MV-4-11 (cell line): ENCODE measurements around the gene ZNF624.
"Not testable (repeated sequence)": the region's sequence is repeated elsewhere in the genome, so short reads cannot be mapped to it uniquely, and the experiment has no call there.

Experiments used
- DNase-seq: peaks from one replicate; lab custom pipeline; 2025; lab: John Stamatoyannopoulos, UW

Gene ZNF624

GRCh38 chr17:16653367-16654041 lies at the start of gene ZNF624:
Gene ZNF624, minus strand, starts transcription at chr17:16653850.
- DNase-seq, result peak; percentile 73

DNA sequence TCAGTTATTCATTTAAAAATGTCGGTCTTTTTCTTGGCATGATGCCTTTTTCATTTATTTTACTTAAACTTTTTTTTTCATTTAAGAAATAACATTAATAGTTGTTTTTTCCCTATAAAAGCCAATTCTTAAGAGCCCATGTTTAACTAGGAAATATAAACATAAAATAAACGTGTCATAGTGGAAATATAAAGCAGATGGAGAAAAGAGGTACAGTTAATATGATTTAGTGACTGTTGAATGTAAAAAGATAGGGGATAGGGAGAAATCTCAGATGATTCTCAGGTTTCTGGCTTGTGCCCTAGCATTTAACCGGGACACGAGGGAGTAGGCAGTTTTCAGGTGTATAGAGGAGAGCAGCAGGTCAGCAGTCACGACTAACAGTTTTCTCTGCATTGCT lies 44.0 kb upstream of the ZNF624 start:
- not testable (repeated sequence) for DNase-seq

DNA sequence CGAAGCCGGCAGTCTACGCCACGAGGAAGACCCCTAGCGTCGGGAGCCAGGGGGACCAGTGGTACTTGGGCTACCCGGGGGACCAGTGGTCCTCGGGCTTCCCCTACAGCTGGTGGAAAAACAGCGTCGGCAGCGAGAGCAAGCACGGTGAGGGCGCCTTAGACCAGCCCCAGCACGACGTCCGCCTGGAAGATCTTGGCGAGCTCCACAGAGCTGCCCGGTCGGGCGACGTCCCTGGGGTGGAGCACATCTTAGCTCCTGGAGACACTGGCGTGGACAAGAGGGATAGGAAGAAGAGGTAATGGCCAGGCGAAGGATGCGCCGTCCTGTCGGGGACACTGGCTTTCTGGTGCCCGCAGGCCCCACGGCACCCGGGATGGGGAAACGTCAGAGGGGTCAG lies 36.8 kb upstream of the ZNF624 start:
- DNase-seq, result not testable (repeated sequence)

DNA sequence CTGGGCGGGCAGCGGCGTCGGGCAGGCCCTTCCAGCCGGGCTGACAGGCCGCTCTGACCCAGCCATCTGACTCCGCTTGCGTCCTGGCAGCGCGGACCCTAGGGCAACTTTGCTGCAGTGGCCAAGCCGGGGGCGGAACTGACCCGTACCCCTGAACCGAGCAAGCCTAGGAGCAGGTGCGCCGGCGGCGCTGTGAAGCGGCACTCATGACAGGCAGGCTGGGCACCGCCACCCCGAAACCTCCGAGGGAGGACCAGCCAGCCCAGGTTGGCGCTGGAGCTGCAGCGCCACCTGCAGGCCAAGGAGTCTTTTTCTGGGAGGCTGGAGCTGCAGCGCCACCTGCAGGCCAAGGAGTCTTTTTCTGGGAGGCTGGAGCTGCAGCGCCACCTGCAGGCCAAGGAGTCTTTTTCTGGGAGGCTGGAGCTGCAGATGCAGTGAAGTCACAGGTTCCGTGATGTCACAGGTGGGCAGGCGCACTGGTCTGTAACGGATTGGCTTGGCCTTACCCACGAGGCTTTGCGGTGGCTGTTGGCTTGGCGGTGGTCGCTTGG lies 36.2 kb upstream of the ZNF624 start, which contains the start of gene CCDC144A:
Gene CCDC144A, plus strand, starts transcription at position 511 of the 551 bp plus-strand sequence. CDS start 160 bp downstream, outside the sequence.
- DNase-seq, result not testable (repeated sequence)

DNA sequence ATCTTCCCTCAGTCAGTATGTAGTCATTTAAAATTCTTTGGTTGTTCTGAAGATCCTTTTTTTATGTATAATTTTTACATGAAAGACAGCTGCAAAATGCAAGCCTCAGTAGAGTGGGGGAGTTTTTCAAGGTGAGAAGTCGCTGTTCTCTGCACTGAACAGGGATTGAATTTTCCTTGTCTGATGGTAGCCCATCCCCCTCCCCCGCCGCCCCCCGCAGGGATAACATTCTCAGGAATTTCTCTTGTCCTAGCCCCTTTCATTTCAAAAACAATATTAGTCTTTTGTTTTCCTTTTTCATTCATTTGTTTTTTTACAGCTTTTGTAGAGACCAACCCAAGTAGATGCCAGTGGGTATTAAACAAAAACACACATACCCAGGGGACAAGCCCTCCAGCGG lies 33.5 kb upstream of the ZNF624 start:
- not testable (repeated sequence) for DNase-seq

DNA sequence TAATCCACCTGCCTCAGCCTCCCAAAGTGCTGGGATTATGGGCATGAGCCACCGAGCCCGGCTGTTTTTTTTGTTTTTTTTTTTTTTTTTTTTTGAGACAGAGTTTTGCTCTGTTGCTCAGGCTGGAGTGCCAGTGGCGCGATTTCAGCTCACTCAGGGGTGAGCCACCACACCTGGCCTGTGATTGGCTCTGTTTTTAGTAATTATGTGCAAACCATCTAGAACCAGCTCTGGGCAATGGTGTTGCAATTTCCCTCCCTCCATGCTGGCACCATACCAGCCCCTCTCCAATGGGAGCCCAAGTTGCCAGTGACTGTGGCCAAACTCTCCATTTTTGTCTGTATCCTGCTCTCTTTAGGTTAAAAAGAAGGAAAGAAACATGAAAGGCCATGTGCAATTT lies 32.4 kb upstream of the ZNF624 start:
- DNase-seq, result not testable (repeated sequence)

GRCh38 chr17:16683290-16684138 lies 29.9 kb upstream of the ZNF624 start:
- not testable (repeated sequence) for DNase-seq

DNA sequence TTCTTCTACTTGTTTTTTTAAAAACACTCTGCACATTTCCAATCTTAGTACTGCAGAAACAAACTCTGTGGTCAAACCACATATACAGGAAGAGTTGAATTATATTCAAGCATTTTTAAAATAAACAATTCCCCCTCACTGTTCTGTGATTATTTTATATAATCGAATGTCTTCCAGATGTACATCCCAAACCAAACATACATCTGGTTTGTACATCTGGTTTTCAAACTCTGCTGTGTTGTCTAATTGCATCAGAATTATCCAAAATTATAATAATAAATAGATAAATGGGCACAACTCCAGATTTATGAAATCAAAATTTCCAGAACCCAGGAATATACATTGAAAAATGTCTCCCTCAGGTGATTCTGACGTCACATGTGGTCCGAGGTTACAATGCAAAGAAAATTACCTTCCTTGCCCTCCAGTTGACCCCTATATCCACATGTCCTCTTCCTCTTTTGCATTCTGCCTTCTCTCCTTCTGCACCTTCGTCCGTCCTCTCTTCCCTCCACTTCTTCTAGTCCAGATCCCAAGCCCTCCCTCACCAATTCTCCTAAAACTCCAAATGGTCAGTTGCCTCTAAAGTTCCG lies 23.1 kb upstream of the ZNF624 start:
- no peak for DNase-seq

DNA sequence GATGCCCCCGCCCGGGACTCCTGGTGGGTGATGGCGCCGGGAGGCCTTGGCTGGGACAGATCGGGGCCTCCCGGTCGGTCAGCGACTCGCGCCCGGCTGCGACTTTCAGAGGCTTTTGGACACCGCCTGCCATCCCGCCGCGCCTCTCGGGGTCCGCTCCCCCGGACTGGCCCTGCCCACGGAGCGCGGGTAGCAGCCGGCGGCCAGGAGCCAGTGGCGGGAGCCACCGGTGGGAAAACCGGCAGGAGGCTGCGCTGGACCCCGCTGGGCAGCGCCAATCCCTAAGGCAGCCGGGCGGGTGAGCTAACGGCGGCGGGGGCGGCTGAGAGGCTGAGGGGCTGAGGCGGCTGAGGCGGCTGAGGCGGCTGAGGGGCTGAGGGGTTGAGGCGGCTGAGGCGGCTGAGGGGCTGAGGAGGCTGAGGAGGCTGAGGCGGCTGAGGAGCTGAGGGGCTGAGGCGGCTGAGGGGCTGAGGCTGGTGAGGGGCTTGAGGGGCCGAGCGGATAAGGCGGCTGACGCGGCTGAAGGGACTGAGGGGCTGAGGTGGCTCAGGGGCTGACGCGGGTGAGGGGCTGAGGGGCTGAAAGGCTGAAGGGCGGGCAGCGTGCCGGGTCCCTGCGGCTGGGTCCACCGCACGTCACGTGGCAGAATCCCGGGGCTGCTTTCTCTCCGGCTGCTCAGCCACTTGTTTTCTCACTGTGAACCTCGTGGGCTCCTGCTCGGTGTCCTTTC lies 13.4 kb upstream of the ZNF624 start:
- DNase-seq, result not testable (repeated sequence)

- not testable (repeated sequence) for DNase-seq
Observed at GRCh38 chr17:16666553-16666906, 12.9 kb upstream of the ZNF624 start.

- DNase-seq, result no peak
Observed at GRCh38 chr17:16662936-16663335, 9.3 kb upstream of the ZNF624 start.

- DNase-seq, result no peak
Observed at GRCh38 chr17:16661217-16661616, 7.6 kb upstream of the ZNF624 start.

- DNase-seq, result no peak
Observed at GRCh38 chr17:16652847-16653366, 743 bp downstream of the ZNF624 start.

- DNase-seq, result no peak
Observed at GRCh38 chr17:16652252-16652651, 1.4 kb downstream of the ZNF624 start.

GRCh38 chr17:16649585-16649984 lies 4.1 kb downstream of the ZNF624 start:
- DNase-seq, result no peak

DNA sequence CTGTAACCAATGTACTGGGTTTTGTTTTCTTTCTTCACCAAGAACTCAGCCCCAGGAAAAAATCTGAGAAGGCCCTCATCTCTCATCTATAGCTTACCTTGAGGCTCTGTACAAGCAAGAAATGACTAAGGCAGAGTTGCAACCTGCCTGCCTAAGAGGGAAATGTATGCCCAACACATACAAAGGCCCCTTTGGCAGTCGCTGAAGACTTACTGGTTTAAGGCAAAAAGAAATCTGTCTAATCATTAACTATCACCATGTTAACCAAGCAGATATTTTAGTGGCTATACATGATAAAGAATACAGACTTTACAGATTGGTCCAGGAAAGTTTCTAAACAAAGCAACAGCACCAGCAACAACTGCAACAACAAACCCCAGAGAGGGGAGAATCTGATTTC lies 14.2 kb downstream of the ZNF624 start:
- DNase-seq, result no peak

DNA sequence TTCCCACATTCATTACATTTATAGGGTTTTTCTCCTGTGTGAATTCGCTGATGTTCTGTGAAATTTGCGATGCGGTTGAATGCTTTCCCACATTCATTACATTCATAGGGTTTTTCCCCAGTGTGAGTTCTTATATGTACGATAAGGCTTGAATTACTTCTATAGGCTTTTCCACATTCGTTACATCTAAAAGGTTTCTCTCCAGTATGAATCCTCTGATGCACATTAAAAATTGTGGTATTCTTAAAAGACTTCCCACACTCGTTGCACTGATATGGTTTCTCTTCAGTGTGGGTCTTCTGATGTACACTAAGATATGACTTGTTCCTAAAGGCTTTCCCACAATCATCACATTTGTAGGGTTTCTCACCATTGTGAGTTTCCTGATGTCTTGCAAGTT lies 30.4 kb downstream of the ZNF624 start:
- DNase-seq, result no peak

DNA sequence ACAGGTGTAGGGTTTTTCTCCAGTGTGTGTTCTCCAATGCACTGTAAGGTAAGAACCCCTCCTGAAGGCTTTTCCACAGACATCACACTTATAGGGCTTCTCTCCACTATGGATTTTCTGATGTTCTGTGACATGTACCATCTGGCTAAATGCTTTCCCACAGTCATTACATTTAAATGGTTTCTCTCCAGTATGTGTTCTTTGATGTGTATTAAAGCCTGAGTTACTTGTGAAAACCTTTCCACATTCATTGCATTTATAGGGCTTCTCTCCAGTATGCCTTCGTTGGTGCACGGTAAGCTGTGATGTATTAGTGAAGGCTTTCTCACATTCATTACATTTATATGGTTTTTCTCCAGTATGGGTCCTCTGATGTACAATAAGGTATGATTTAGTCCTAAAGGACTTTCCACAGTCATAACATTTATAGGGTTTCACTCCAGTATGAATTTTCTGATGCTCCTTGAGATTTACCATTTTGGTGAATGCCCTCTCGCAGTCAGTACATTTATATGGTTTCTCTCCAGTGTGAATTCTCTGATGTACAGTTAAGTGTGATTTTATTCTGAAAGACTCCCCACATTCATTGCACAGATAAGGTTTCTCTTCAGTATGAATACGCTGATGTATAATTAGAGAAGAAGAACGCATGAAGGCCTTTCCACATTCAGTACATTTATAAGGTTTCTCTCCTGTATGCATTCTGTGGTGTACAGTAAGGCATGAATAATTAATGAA lies 30.9 kb downstream of the ZNF624 start:
- DNase-seq, result no peak

DNA sequence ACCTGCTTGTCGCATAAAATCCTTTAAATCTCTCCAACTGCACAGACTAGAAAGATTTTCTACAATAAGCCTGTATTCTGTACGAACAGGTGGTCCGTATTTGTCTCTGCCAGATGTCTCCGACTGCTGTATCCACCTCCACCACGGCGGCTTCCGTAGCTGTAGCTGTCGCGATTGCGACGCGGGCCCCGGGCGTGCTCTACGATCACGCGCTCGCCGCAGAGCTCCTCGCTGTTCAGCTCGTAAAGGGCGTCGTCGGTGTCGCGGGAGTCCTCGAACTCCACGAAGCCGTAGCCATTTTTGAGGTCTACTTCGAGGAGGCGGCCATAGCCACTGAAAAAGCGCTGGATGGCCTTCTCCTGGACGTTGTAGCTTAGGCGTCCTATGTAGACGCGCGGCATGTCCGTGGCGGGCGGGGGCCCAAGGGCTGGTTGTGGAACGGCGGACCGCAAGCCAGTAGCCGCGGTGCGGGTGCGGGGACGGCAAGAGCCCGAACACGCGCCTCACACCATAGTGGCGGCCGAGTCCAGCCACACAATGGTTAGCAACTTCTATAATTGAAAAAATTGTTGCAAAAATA lies 36.1 kb downstream of the ZNF624 start:
- DNase-seq, result no peak

GRCh38 chr17:16599537-16599936 lies 54.1 kb downstream of the ZNF624 start:
- DNase-seq, result no peak
